Measurements from ENCODE around the gene SAP30BP.

Gene SAP30BP

DNA sequence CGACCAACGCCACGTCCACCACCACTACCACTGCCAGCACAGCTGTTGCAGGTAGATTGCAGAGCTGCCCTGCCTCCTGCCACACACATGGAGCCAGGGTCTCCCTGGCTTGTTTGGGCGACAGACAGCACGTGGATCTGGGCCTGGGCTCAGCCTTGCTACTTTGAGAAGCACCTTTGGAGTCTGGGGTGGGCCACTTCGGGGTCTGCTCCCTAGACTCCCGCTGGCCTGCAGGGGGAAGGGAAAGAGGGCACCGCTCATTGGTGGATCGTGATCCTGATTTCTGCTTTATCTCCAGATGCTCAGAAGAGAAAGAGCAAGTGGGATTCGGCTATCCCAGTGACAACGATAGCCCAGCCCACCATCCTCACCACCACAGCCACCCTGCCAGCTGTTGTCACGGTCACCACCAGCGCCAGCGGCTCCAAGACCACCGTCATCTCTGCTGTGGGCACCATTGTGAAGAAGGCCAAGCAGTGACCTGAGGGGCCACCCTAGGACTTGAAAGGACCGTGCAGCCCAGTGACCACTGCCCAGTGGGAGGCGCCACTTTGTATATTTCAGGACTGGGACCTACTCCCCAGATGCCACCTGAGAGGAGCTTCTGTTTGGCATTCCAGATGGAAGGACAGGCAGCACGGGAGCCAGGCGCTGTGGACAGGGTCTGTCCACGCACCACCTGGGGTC, 39.0 kb downstream of the SAP30BP start:
- no peak for TF ChIP-seq NFIC (IDR thresholded peaks at IDR 0.05)
- TF ChIP-seq EP300 (IDR thresholded peaks at IDR 0.05; ENCODE audit: borderline replicate concordance) = no peak
- TF ChIP-seq, protein P1, sequence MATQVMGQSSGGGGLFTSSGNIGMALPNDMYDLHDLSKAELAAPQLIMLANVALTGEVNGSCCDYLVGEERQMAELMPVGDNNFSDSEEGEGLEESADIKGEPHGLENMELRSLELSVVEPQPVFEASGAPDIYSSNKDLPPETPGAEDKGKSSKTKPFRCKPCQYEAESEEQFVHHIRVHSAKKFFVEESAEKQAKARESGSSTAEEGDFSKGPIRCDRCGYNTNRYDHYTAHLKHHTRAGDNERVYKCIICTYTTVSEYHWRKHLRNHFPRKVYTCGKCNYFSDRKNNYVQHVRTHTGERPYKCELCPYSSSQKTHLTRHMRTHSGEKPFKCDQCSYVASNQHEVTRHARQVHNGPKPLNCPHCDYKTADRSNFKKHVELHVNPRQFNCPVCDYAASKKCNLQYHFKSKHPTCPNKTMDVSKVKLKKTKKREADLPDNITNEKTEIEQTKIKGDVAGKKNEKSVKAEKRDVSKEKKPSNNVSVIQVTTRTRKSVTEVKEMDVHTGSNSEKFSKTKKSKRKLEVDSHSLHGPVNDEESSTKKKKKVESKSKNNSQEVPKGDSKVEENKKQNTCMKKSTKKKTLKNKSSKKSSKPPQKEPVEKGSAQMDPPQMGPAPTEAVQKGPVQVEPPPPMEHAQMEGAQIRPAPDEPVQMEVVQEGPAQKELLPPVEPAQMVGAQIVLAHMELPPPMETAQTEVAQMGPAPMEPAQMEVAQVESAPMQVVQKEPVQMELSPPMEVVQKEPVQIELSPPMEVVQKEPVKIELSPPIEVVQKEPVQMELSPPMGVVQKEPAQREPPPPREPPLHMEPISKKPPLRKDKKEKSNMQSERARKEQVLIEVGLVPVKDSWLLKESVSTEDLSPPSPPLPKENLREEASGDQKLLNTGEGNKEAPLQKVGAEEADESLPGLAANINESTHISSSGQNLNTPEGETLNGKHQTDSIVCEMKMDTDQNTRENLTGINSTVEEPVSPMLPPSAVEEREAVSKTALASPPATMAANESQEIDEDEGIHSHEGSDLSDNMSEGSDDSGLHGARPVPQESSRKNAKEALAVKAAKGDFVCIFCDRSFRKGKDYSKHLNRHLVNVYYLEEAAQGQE (IDR thresholded peaks at IDR 0.05; ENCODE audit: low read depth) = no peak
- no peak for TF ChIP-seq ZBTB7A (IDR thresholded peaks at IDR 0.05; ENCODE audit: low read depth)
- no peak for TF ChIP-seq TEAD4 (IDR thresholded peaks at IDR 0.05)
- TF ChIP-seq FOXM1 (IDR thresholded peaks at IDR 0.05; ENCODE audit: borderline replicate concordance, low read depth) = no peak
- TF ChIP-seq, protein P2, sequence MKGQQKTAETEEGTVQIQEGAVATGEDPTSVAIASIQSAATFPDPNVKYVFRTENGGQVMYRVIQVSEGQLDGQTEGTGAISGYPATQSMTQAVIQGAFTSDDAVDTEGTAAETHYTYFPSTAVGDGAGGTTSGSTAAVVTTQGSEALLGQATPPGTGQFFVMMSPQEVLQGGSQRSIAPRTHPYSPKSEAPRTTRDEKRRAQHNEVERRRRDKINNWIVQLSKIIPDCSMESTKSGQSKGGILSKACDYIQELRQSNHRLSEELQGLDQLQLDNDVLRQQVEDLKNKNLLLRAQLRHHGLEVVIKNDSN (IDR thresholded peaks at IDR 0.05) = no peak
- TF ChIP-seq CREB1 (IDR thresholded peaks at IDR 0.05; ENCODE audit: low read depth) = no peak
- no peak for TF ChIP-seq YY1 (IDR thresholded peaks at IDR 0.05; ENCODE audit: low read depth)
- no peak for TF ChIP-seq TCF12 (IDR thresholded peaks at IDR 0.05; ENCODE audit: low read depth)
- TF ChIP-seq EGR1 (IDR thresholded peaks at IDR 0.05) = no peak
- no peak for TF ChIP-seq RAD21 (IDR thresholded peaks at IDR 0.05; ENCODE audit: low read depth)
- no peak for TF ChIP-seq CEBPB (IDR thresholded peaks at IDR 0.05)
- TF ChIP-seq, protein P3, sequence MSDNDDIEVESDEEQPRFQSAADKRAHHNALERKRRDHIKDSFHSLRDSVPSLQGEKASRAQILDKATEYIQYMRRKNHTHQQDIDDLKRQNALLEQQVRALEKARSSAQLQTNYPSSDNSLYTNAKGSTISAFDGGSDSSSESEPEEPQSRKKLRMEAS (IDR thresholded peaks at IDR 0.05) = no peak

DNA sequence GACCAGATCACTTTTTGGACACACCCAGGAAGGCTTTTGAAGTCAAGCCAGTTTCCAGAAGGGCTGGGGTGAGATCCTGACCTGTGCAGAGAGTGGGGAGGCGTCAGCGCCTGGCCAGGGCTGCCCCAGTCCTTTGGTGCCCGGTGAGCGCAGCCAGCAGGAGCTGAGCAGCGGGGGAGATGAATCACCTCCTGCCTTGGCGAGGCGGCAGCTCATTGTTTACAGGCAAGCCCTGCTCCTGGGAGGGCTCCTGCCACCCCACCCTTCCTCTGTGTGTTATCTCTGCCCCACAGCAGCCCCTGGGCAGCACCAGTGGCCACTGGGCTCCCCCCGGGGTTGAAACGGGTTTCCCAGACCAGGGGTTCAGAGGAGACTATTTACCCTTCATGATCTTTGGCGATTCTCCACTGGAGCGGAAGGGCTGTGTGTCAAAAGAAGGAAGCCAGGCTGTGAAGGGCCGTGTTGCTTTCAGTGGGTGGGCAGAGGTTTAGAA, 40.0 kb downstream of the SAP30BP start:
- TF ChIP-seq EGR1 (IDR thresholded peaks at IDR 0.05) (no peak; the same call in 1 of the 2 replicates), CREB1 (IDR thresholded peaks at IDR 0.05; ENCODE audit: low read depth) (peak; percentile 44; the same call in 1 of the 2 replicates), TAF1 (IDR thresholded peaks at IDR 0.05; ENCODE audit: low read depth) (peak; percentile 35; the same call in 1 of the 2 replicates), YY1 (IDR thresholded peaks at IDR 0.05; ENCODE audit: low read depth) (peak; percentile 67; the same call in 1 of the 2 replicates), RAD21 (IDR thresholded peaks at IDR 0.05; ENCODE audit: low read depth) (peak; percentile 43; the same call in 1 of the 2 replicates), EP300 (IDR thresholded peaks at IDR 0.05; ENCODE audit: borderline replicate concordance) (peak; percentile 99), NFIC (IDR thresholded peaks at IDR 0.05) (peak; percentile 99), FOXM1 (IDR thresholded peaks at IDR 0.05; ENCODE audit: borderline replicate concordance, low read depth) (peak; percentile 96), TCF12 (IDR thresholded peaks at IDR 0.05; ENCODE audit: low read depth) (peak; percentile 99), TEAD4 (IDR thresholded peaks at IDR 0.05) (peak; percentile 90), CEBPB (IDR thresholded peaks at IDR 0.05) (peak; percentile 29), ZBTB7A (IDR thresholded peaks at IDR 0.05; ENCODE audit: low read depth) (peak; percentile 96)
- TF ChIP-seq, protein P3 (IDR thresholded peaks at IDR 0.05) = peak; percentile 82
- TF ChIP-seq, protein P2 (IDR thresholded peaks at IDR 0.05) = 0 out of 2 replicates have a peak, but pooled peaks have one; percentile 5
- TF ChIP-seq, protein P1 (IDR thresholded peaks at IDR 0.05; ENCODE audit: low read depth) = no peak

DNA sequence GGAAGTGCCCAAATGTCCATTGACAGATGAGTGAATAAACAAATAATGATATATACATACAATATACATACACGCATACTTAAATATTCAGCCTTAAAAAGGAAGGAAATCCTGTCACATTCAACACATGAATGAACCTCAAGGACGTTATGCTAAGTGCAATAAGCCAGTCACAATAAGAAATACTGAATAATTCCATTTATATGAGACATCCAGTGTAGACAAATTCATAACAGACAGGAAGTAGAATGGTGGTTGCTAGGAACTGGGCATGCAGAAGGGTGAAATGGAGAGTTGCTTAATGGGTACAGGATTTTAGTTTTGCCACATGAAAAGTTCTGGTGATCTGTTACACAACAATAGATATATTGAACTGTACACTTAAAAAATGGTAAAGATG, 45.3 kb downstream of the SAP30BP start:
- TF ChIP-seq CEBPB (IDR thresholded peaks at IDR 0.05) = no peak
- TF ChIP-seq CREB1 (IDR thresholded peaks at IDR 0.05; ENCODE audit: low read depth) = no peak
- TF ChIP-seq, protein P1 (IDR thresholded peaks at IDR 0.05; ENCODE audit: low read depth) = no peak
- no peak for TF ChIP-seq EP300 (IDR thresholded peaks at IDR 0.05; ENCODE audit: borderline replicate concordance)
- TF ChIP-seq FOXM1 (IDR thresholded peaks at IDR 0.05; ENCODE audit: borderline replicate concordance, low read depth) = no peak
- no peak for TF ChIP-seq RAD21 (IDR thresholded peaks at IDR 0.05; ENCODE audit: low read depth)
- TF ChIP-seq EGR1 (IDR thresholded peaks at IDR 0.05) = no peak
- no peak for TF ChIP-seq TEAD4 (IDR thresholded peaks at IDR 0.05)
- no peak for TF ChIP-seq NFIC (IDR thresholded peaks at IDR 0.05)
- TF ChIP-seq TAF1 (IDR thresholded peaks at IDR 0.05; ENCODE audit: low read depth) = no peak
- TF ChIP-seq ZBTB7A (IDR thresholded peaks at IDR 0.05; ENCODE audit: low read depth) = no peak
- TF ChIP-seq YY1 (IDR thresholded peaks at IDR 0.05; ENCODE audit: low read depth) = no peak
- TF ChIP-seq, protein P3 (IDR thresholded peaks at IDR 0.05) = no peak
- no peak for TF ChIP-seq TCF12 (IDR thresholded peaks at IDR 0.05; ENCODE audit: low read depth)
- TF ChIP-seq, protein P2 (IDR thresholded peaks at IDR 0.05) = no peak
